Stimulated activated CD4-positive, alpha-beta T cell treated with anti-CD3 and anti-CD28 coated beads, Interleukin-1b, Interleukin-23, amount 100 ng/mL, for 24 hours (primary cell): ENCODE results near the gene SKAP1.

Experiments
- DNase-seq, 4 experiments: peaks; one replicate each; pipeline ENCODE4 v3.0.0-alpha.2; 2020; ENCODE audit warnings: low read depth in 4 of 4, low spot score in 1 of 4

SKAP1 gene

GRCh38 chr17:48429638-48430586 lies at the start of gene SKAP1:
Gene SKAP1 (minus strand): TSS chr17:48430214.
- peak in 2 of 4 experiments; percentile 43 to 58 for DNase-seq

GRCh38 chr17:48479014-48479402 lies 49.0 kb upstream of the SKAP1 start:
- no peak for DNase-seq

- DNase-seq: no peak
Observed at GRCh38 chr17:48478224-48479013, 48.4 kb upstream of the SKAP1 start.

GRCh38 chr17:48477221-48477620 lies 47.2 kb upstream of the SKAP1 start:
- DNase-seq: no peak

- DNase-seq: no peak
Observed at GRCh38 chr17:48472411-48473281, 42.6 kb upstream of the SKAP1 start.

- no peak for DNase-seq
Observed at GRCh38 chr17:48471817-48472410, 41.9 kb upstream of the SKAP1 start.

GRCh38 chr17:48470388-48471034 lies 40.5 kb upstream of the SKAP1 start:
- DNase-seq: no peak

- DNase-seq: no peak
Observed at GRCh38 chr17:48469227-48469626, 39.2 kb upstream of the SKAP1 start.

GRCh38 chr17:48468299-48468698 lies 38.3 kb upstream of the SKAP1 start:
- no peak for DNase-seq

- DNase-seq: no peak
Observed at GRCh38 chr17:48465884-48466283, 35.9 kb upstream of the SKAP1 start.

GRCh38 chr17:48463526-48463925 lies 33.5 kb upstream of the SKAP1 start:
- DNase-seq: no peak

- no peak for DNase-seq
Observed at GRCh38 chr17:48462946-48463345, 32.9 kb upstream of the SKAP1 start.

- DNase-seq: no peak
Observed at GRCh38 chr17:48460052-48460451, 30.0 kb upstream of the SKAP1 start.

- no peak for DNase-seq
Observed at GRCh38 chr17:48459070-48459844, 29.2 kb upstream of the SKAP1 start.

GRCh38 chr17:48457080-48457836 lies 27.2 kb upstream of the SKAP1 start:
- DNase-seq: peak; percentile 51 to 62 (median 57)

GRCh38 chr17:48456589-48456988 lies 26.6 kb upstream of the SKAP1 start:
- DNase-seq: no peak

- DNase-seq: no peak
Observed at GRCh38 chr17:48455791-48456190, 25.8 kb upstream of the SKAP1 start.

GRCh38 chr17:48453447-48453846 lies 23.4 kb upstream of the SKAP1 start:
- no peak for DNase-seq

GRCh38 chr17:48451489-48451888 lies 21.5 kb upstream of the SKAP1 start:
- DNase-seq: no peak
